Measurements from ENCODE around the gene BRPF3.

BRPF3 gene

DNA sequence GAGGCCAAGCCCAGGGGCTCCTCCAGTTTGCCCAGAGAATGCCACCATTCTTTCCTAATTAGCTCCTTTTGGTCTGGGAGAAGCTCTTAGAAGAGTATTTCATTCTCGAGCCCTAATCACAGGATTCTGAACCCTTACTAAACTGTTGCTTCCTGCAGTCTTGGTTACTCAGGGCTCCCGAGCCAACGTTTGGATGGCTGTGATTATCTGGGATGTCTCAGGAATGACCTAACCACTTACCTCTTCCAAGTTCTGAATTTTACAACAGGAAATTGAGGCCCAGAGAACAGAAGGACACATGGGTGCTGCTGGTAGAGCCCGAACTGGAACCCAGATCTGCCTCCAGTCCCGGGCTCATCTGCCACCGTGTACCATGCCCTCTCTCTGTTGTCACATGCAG is 51.1 kb downstream of the BRPF3 start:
- Histone ChIP-seq H3K4me1 (ENCODE audit: control insufficient read depth, insufficient read depth, low read length) (peaks cover 25% of the 10 kb centered on the region), H3K9ac (ENCODE audit: low read depth, low read length) (no peak overlapping the region), H3K9me3 (ENCODE audit: control insufficient read depth, insufficient read depth, low read length) (no peaks in the 10 kb centered on the region), H3K4me3 (ENCODE audit: low read depth, low read length) (no peak overlapping the region), H3K27me3 (ENCODE audit: control insufficient read depth, insufficient read depth, low read length) (no peaks in the 10 kb centered on the region), H3K36me3 (ENCODE audit: control insufficient read depth, insufficient read depth, low read length) (no peaks in the 10 kb centered on the region), H3K27ac (ENCODE audit: low read depth, low read length) (no peak overlapping the region)

DNA sequence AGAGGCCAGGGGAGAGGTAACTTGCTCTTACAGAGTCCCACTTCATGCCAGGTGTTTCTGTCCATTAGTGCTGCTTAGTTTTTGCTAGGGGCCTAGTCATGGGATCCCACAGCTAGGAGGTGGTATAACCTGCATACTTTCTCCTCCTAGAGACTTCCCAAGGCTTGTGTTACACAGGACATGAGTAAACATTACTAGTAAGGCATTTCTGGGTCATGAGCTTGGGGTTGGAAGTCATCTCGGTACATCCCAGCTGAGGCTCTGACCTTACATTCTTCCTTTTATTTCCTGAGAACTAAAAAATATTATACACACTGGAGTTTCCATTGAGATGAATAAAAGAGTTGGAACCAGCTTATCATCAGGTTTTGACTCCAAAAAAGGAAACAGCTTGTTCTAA is 52.4 kb downstream of the BRPF3 start:
- H3K4me1 ChIP-seq (ENCODE audit: control insufficient read depth, insufficient read depth, low read length) = peaks cover 15% of the 10 kb centered on the region
- no peaks in the 10 kb centered on the region for H3K36me3 ChIP-seq (ENCODE audit: control insufficient read depth, insufficient read depth, low read length)
- H3K9me3 ChIP-seq (ENCODE audit: control insufficient read depth, insufficient read depth, low read length) = no peaks in the 10 kb centered on the region
- no peaks in the 10 kb centered on the region for H3K27me3 ChIP-seq (ENCODE audit: control insufficient read depth, insufficient read depth, low read length)
- H3K27ac ChIP-seq (ENCODE audit: low read depth, low read length) = no peak overlapping the region
- H3K9ac ChIP-seq (ENCODE audit: low read depth, low read length) = no peak overlapping the region
- no peak overlapping the region for H3K4me3 ChIP-seq (ENCODE audit: low read depth, low read length)

DNA sequence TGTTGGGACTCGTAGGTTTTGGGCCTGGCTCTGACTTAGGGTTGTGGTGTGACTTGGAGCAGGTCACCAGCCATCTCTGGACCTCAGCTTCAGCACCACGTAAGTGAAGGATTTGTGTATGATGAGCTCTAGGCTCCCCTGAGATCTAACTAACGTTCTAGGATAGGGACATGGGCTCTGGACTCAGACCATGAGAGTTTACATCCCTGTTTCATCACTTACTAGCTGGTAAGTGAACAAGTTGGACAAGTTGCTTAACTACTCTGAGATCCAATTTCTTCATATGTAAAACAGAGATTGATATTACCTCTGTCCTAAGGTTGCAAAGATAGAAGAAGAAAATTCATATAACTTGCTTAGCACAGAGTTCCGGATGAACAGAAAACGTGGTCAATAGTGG is 53.0 kb downstream of the BRPF3 start:
- H3K4me3 ChIP-seq (ENCODE audit: low read depth, low read length) = no peak overlapping the region
- no peaks in the 10 kb centered on the region for H3K36me3 ChIP-seq (ENCODE audit: control insufficient read depth, insufficient read depth, low read length)
- H3K9ac ChIP-seq (ENCODE audit: low read depth, low read length) = no peak overlapping the region
- H3K9me3 ChIP-seq (ENCODE audit: control insufficient read depth, insufficient read depth, low read length) = no peaks in the 10 kb centered on the region
- no peaks in the 10 kb centered on the region for H3K27me3 ChIP-seq (ENCODE audit: control insufficient read depth, insufficient read depth, low read length)
- no peak overlapping the region for H3K27ac ChIP-seq (ENCODE audit: low read depth, low read length)
- H3K4me1 ChIP-seq (ENCODE audit: control insufficient read depth, insufficient read depth, low read length) = peaks cover 14% of the 10 kb centered on the region

DNA sequence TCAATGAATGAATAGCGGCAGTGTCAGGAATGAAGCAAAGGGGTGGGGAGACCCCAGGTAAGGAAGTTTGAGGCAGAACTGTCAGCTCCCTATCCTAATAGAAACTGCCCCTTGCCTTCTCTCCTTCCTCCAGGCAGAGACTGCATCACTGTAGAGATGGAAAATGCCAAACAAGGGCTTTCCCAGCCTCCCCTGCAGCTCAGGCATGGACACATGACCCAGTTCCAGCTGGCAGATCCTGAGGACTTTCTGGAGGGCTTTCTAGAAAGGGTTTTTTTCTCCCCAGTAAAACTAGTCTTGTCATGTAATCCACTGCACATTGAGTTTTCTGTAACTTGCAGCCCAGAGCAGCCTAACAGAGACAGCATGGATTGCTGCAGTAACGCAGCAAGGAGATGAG is 55.5 kb downstream of the BRPF3 start:
- H3K27ac ChIP-seq (ENCODE audit: low read depth, low read length) = no peak overlapping the region
- H3K4me1 ChIP-seq (ENCODE audit: control insufficient read depth, insufficient read depth, low read length) = no peaks in the 10 kb centered on the region
- H3K9me3 ChIP-seq (ENCODE audit: control insufficient read depth, insufficient read depth, low read length) = no peaks in the 10 kb centered on the region
- no peaks in the 10 kb centered on the region for H3K36me3 ChIP-seq (ENCODE audit: control insufficient read depth, insufficient read depth, low read length)
- no peak overlapping the region for H3K4me3 ChIP-seq (ENCODE audit: low read depth, low read length)
- H3K9ac ChIP-seq (ENCODE audit: low read depth, low read length) = no peak overlapping the region
- no peaks in the 10 kb centered on the region for H3K27me3 ChIP-seq (ENCODE audit: control insufficient read depth, insufficient read depth, low read length)

DNA sequence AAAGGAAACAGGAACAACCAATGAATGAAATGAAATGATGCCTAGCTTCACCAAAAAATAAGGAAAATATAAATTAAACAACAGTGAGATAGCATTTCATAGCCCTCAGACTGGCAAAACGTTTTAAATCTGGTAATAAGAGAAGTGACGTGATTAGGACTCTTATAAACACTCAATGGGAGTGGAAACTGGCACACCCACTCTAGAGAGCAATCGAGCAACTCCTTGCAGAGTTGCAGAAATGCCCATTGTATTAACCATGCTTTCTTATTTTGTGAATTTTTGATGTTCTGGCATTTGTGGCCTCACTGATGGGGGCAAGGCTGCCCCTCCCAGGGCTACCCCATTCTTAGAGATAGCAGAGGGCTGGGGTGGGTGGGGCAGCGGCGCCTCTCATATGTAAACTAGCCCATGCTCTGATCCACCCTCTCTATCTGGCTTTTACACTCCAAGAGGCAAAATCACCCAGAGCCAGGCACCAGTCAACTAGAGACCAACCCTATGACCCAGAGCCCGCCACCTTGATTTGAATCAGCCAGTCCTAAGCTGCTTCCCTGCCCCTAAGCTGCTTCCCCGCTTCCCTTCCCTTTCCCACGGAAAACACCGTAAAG is 67.0 kb downstream of the BRPF3 start:
- no peaks in the 10 kb centered on the region for H3K36me3 ChIP-seq (ENCODE audit: control insufficient read depth, insufficient read depth, low read length)
- H3K4me1 ChIP-seq (ENCODE audit: control insufficient read depth, insufficient read depth, low read length) = no peaks in the 10 kb centered on the region
- H3K27me3 ChIP-seq (ENCODE audit: control insufficient read depth, insufficient read depth, low read length) = no peaks in the 10 kb centered on the region; the same call in 1 of the 2 replicates
- 0 out of 2 replicates have a peak, but pooled peaks cover 6% of the 10 kb centered on the region for H3K9me3 ChIP-seq (ENCODE audit: control insufficient read depth, insufficient read depth, low read length)
- no peak overlapping the region for H3K9ac ChIP-seq (ENCODE audit: low read depth, low read length)
- no peak overlapping the region for H3K27ac ChIP-seq (ENCODE audit: low read depth, low read length)
- H3K4me3 ChIP-seq (ENCODE audit: low read depth, low read length) = no peak overlapping the region

DNA sequence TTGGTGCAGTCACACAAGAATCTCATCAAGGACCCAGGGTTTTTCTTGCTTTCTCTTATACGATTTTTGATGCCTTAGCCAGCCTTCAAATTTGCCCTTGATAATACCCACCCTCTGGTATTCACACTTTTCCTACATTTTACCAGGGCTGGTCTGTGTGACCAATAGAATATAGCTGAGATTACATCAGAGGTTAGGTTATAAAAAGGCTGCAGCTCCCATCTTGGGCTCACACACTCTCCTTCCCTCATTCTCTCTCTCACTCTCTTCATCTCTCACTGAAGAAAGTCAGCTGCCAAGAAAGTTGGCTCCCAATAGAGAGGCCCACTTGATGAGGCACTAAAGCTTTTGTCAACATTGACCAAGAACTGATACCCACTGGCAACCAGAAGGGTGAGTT is 69.2 kb downstream of the BRPF3 start:
- Histone ChIP-seq H3K9ac (ENCODE audit: low read depth, low read length) (no peak overlapping the region), H3K4me1 (ENCODE audit: control insufficient read depth, insufficient read depth, low read length) (peaks cover 3% of the 10 kb centered on the region; the same call in 1 of the 2 replicates), H3K27me3 (ENCODE audit: control insufficient read depth, insufficient read depth, low read length) (no peaks in the 10 kb centered on the region; the same call in 1 of the 2 replicates), H3K9me3 (ENCODE audit: control insufficient read depth, insufficient read depth, low read length) (0 out of 2 replicates have a peak, but pooled peaks cover 6% of the 10 kb centered on the region), H3K4me3 (ENCODE audit: low read depth, low read length) (no peak overlapping the region), H3K27ac (ENCODE audit: low read depth, low read length) (no peak overlapping the region), H3K36me3 (ENCODE audit: control insufficient read depth, insufficient read depth, low read length) (no peaks in the 10 kb centered on the region)

DNA sequence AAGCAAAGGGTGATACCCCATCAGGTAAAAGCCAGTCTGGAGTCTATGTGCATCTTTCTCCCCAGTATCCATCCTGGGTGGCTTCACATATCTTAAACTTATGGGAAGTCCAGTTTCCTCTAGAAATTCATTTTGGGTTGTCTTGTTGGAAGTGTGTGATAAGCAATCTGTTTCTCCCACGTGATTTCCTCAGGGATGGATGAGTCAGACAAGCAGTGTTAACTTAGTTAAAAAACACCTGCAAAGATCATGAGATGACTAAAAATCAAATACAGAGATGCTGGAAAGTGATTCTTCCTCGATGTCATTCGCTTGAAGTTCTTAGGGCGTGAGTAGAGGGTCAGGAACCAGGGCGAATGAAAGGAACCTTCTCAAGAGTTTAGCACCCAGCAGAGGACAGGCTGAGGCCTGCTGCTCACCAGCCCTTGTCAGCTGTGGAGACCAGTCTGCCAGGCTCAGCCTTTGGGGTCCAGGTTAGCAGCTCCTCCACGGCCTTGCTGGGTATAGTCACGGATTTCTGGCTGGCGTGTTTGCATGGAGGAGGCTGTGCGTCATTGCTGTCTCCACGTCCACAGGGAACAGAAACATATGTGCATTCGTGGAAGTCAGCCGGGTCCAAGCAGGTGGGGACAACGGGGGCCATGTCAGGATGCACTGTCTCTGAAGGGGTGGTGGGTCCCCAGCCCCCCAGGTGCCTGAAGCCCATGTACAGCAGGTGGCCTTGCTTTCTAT is 70.5 kb downstream of the BRPF3 start:
- Histone ChIP-seq H3K36me3 (ENCODE audit: control insufficient read depth, insufficient read depth, low read length) (no peaks in the 10 kb centered on the region), H3K27ac (ENCODE audit: low read depth, low read length) (no peak overlapping the region), H3K4me3 (ENCODE audit: low read depth, low read length) (no peak overlapping the region), H3K27me3 (ENCODE audit: control insufficient read depth, insufficient read depth, low read length) (no peaks in the 10 kb centered on the region), H3K9me3 (ENCODE audit: control insufficient read depth, insufficient read depth, low read length) (0 out of 2 replicates have a peak, but pooled peaks cover 6% of the 10 kb centered on the region), H3K9ac (ENCODE audit: low read depth, low read length) (no peak overlapping the region), H3K4me1 (ENCODE audit: control insufficient read depth, insufficient read depth, low read length) (peaks cover 3% of the 10 kb centered on the region; the same call in 1 of the 2 replicates)

DNA sequence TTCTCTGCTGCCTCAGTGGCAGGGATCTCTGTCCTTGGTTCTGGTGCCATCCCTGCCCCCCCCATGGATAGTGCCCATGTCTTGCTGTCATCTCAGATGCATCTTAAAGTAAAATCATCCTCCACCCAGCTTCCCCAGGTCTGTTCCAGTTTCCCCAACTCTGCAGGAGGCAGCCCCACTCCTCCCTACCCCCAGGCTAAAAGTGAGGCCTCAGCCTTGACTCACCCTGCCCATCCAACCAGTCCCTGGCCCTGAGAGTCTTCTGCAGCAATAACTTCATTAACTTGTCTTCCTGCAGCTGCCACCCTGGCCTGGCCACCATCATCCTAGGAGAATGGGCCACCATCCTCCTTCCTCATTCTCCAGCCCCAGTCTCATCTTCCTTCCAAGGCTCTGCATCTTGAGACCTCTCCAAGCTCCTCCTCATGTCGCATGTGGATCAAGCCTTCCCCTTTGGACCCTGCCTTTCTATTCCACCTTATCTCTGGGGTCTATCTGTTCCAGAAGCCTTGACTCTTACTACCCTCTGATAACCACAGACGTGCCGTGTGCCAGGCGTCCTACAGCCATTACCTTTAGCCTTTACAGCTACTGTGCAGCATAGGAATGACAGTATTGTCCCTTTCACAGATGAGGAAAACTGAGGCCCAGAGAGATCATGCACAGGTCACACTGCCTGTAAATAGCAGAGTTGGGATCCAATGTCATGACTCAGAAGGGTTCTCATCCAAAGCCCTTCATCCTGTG is 71.4 kb downstream of the BRPF3 start:
- no peaks in the 10 kb centered on the region for H3K27me3 ChIP-seq (ENCODE audit: control insufficient read depth, insufficient read depth, low read length)
- no peak overlapping the region for H3K27ac ChIP-seq (ENCODE audit: low read depth, low read length)
- H3K4me1 ChIP-seq (ENCODE audit: control insufficient read depth, insufficient read depth, low read length) = peaks cover 3% of the 10 kb centered on the region; the same call in 1 of the 2 replicates
- H3K9ac ChIP-seq (ENCODE audit: low read depth, low read length) = no peak overlapping the region
- H3K36me3 ChIP-seq (ENCODE audit: control insufficient read depth, insufficient read depth, low read length) = no peaks in the 10 kb centered on the region
- H3K4me3 ChIP-seq (ENCODE audit: low read depth, low read length) = no peak overlapping the region
- H3K9me3 ChIP-seq (ENCODE audit: control insufficient read depth, insufficient read depth, low read length) = 0 out of 2 replicates have a peak, but pooled peaks cover 6% of the 10 kb centered on the region

DNA sequence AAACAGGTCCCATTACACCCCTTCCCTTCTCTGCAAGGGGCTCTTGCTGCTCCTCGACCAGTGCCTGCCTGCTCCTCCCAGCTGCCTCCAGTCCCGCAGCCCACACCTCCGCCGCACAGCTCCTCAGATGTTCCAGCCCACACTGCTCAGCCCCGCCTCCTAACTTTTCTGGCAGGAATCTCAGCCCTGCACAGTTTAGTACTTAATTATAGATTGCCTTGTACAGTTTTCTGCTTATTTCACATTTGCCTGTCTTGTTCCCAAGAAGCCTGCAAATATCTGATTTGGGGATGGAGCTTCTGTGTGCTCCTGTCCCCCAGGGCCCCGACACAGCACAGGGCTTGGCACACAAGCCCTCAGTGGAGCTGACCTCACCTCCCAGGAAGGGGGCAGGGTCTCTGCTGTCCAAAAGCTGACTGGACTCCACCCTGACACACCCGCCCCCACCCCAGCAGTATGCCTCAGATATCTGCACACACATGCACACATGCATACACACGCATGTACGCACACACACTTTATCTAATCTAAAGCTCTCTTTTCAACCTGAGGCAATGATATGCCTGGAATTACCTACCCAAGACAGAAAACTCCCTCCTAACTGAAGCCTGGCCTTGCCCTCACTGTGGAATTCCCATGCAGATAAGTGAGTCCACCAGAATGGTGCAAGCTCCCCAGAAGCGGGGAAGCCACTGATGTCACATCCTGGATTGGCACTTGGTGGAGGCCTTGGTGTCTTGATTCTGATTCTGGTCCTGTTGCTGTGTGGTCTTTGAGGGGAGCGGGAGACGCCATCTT is 72.1 kb downstream of the BRPF3 start:
- H3K9me3 ChIP-seq (ENCODE audit: control insufficient read depth, insufficient read depth, low read length) = 0 out of 2 replicates have a peak, but pooled peaks cover 6% of the 10 kb centered on the region
- H3K9ac ChIP-seq (ENCODE audit: low read depth, low read length) = no peak overlapping the region
- H3K36me3 ChIP-seq (ENCODE audit: control insufficient read depth, insufficient read depth, low read length) = no peaks in the 10 kb centered on the region
- H3K4me3 ChIP-seq (ENCODE audit: low read depth, low read length) = no peak overlapping the region
- no peaks in the 10 kb centered on the region for H3K27me3 ChIP-seq (ENCODE audit: control insufficient read depth, insufficient read depth, low read length)
- H3K27ac ChIP-seq (ENCODE audit: low read depth, low read length) = no peak overlapping the region
- H3K4me1 ChIP-seq (ENCODE audit: control insufficient read depth, insufficient read depth, low read length) = peaks cover 3% of the 10 kb centered on the region; the same call in 1 of the 2 replicates

DNA sequence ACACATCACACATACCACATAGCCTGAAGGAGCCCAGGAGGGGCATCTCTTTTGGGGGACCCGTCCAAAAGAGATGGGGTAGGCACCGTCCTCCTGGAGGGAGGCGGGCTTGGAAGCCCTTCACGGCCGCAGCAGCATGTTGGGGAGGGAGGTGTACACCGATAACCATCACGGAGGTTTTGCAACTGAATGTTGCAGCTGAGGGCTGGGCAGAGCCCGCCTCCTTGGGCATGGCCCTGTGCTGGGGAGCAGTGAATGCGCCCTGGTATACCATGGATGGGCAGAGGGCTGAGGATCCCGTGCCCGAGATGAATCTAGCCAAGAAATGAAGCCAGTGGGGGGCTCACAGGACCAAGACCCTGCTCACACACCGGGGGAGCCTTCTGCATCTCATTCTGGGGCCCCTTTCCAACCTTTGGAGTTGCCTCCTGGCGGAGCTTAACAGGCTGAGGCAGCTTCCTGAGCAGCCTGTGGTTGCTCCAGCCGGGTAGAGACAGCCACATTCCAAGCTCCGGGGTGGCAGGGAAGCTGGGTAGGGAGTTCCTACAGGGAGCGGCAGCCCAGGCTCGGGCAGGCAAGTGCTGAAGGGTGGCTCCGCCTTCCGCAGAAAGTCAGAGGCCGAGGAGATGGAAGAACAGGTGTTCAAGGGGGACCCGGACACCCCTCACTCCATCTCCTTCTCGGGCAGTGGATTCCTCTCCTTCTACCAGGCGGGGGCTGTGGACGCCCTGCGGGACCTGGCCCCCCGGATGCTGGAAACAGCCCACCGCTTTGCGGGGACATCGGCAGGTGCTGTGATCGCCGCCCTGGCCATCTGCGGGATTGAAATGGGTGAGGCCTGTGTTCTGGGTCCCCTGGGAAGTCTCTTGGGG is 73.5 kb downstream of the BRPF3 start, which contains the start of gene PNPLA1:
Gene PNPLA1 (plus strand): TSS at position 227 of the 872 bp plus-strand sequence. CDS start 400 bp downstream, at position 627.
- Histone ChIP-seq H3K9ac (ENCODE audit: low read depth, low read length) (no peak within 1 kb of the TSS), H3K27ac (ENCODE audit: low read depth, low read length) (no peak within 1 kb of the TSS), H3K9me3 (ENCODE audit: control insufficient read depth, insufficient read depth, low read length) (0 out of 2 replicates have a peak, but pooled peaks cover 6% of the 10 kb centered on the region), H3K4me1 (ENCODE audit: control insufficient read depth, insufficient read depth, low read length) (peaks cover 3% of the 10 kb centered on the region; the same call in 1 of the 2 replicates), H3K27me3 (ENCODE audit: control insufficient read depth, insufficient read depth, low read length) (no peaks in the 10 kb centered on the region), H3K4me3 (ENCODE audit: low read depth, low read length) (no peak within 1 kb of the TSS), H3K36me3 (ENCODE audit: control insufficient read depth, insufficient read depth, low read length) (no peaks in the 10 kb centered on the region)

Data from HUES48 (cell line).